22Rv1 (cell line): Measurements from ENCODE around the gene AANAT.

Experiments
- H3K27ac ChIP-seq: fragments of 450-650 bp; 2 replicates; pipeline ENCODE4 v1.5.1; 2017
- CTCF ChIP-seq: fragments of 450-650 bp; IDR thresholded peaks from 2 replicates; pipeline ENCODE4 v1.5.1; 2017; ENCODE audit warnings: mild to moderate bottlenecking
- ZFX ChIP-seq: fragments of 450-650 bp; IDR thresholded peaks from 2 replicates; pipeline ENCODE4 v1.6.1; 2017; ENCODE audit warnings: antibody characterized with exemption, borderline replicate concordance

Gene AANAT

GRCh38 chr17:76497979-76498875 is 30.8 kb downstream of the AANAT start:
- no peak overlapping the region for H3K27ac ChIP-seq
- TF ChIP-seq ZFX (no peak), CTCF (no peak)

GRCh38 chr17:76498876-76499251 is 31.5 kb downstream of the AANAT start:
- TF ChIP-seq ZFX (no peak), CTCF (no peak)
- no peak overlapping the region for H3K27ac ChIP-seq

GRCh38 chr17:76499267-76499667 is 31.9 kb downstream of the AANAT start:
- TF ChIP-seq CTCF, result no peak
- TF ChIP-seq ZFX, result no peak
- H3K27ac ChIP-seq, result no peak overlapping the region

GRCh38 chr17:76500074-76500746 is 32.8 kb downstream of the AANAT start:
- TF ChIP-seq CTCF (no peak), ZFX (no peak)
- H3K27ac ChIP-seq, result no peak overlapping the region

GRCh38 chr17:76500747-76501017 is 33.3 kb downstream of the AANAT start:
- H3K27ac ChIP-seq, result 0 out of 2 replicates have a peak overlapping the region, but pooled peaks have one; percentile 17

GRCh38 chr17:76501018-76501826 is 33.8 kb downstream of the AANAT start, which contains the start of gene RHBDF2:
Gene RHBDF2 (minus strand): TSS chr17:76501423. CDS start chr17:76481524, 19,899 bp downstream.
- 0 out of 2 replicates have a peak within 1 kb of the TSS, but pooled peaks have one; percentile 17 for H3K27ac ChIP-seq
- TF ChIP-seq CTCF (no peak), ZFX (no peak)

More at GRCh38 chr17:76500747-76501017, 33.3 kb downstream of the AANAT start:
- TF ChIP-seq ZFX (no peak), CTCF (no peak)
